Measurements from ENCODE around the gene ARHGAP4.

Gene ARHGAP4

DNA sequence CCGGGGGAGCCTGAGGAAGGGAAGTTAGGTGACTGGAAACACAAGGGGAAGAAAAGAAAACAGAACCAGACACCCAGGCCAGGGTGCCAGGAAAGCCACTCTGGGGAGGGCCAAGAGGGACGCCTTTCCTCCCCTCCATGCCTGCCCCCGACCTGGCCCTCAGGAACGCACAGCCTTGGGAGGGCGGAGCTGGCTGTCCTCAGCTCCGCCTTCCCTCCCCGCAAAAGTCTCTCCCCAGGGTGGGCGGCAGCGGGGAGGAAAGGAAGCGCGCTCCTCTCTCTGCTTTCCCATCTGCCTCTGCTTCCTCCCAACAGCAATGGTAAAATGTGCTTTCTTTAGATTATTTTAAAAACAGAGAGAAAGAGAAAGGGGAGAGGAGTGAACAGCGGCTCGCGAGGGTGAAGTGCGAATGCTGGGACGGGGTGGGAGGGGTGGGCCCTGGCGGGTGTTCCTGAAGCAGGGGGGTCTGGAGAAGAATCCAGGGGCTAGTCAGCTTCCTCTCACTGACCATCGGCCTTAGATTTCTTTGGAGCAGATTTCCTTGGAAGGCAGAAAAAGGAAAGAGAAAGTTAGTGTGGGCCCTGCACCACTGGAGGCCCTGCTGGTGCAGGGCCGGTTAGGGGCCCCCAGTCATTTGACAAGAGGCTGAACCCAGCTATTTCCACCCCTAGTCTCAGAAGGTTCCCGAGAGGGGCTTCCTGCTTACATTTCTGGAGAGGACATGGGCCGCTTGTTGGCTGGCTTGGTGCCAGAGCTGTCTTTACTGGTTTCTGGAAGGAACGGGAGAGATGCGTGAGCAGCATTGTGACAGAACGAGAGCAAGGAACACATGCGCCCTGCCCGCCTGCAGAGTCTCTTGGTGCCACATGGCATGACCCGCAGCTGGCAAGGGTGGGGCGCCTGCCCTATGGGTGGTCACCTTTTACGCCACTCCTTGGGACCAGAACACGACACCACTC is 23.1 kb upstream of the ARHGAP4 start:
- no peak for DNase-seq

DNA sequence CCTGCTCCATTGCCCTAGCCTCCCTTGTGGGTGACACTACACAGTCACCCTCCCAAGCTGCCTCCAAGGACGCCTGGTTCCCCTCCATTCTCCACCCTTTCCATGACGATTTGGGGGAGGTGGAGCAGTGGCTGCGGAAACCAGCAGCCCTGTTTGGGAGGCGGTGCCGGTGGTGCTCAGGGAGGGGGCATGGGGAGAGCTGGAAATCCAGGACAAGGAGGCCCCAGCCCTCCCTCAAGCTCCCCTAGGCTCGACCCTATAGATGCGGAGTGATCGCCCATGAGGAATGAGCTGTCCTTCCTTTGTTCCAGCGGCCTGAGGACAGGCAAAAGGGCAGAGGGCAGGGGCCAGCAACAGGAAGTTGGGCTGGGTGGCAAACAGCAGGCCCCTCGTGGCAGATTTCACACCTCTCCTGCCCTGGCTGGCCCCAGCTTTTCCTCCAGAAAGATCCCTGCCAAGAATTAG is 22.0 kb upstream of the ARHGAP4 start:
- no peak for DNase-seq
- in situ Hi-C loops (cut with HindIII; ENCODE audit: low pct_ligation_motif_present, low pct_unique_long_range_greater_than_20kb, low sequenced_read_pairs), result no loop called here

More for the DNA sequence above, 23.1 kb upstream of the ARHGAP4 start:
- in situ Hi-C loops (cut with HindIII; ENCODE audit: low pct_ligation_motif_present, low pct_unique_long_range_greater_than_20kb, low sequenced_read_pairs), result no loop called here

DNA sequence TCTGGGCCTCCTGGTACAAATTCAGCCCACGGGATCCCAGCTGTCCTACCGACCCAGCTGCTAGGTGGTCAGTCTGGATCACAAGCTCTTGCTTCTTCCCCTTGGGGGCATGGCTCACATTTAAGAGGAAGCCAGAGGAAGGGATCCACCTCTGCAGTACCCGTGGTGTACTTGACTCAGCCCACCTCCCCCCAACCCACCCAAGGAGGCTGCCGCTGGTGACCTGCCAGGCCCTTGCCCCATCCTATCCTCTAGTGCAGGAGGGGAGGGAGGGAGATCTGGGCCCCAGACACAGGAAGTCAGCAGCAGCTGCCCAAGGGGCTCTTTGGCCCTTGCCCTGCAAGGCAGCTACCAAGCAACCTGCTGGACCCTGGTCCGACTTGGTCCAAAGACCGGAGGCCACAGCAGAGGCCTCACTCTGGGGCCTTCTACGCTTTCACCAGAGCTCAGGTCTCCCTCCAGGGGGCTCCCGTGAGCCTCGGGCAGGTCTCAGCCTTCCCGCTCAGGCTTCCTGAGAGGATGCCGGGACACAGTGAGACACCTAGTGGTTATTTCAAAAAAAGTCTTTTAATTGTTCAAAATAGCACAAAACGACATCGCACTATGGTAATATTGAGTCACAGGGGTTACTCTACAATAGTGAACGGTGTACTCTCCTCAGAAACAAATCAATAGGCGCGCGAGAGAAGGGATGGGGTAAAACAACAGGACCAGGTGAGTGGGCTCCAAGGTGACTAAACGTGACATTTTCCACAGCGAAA is 21.1 kb upstream of the ARHGAP4 start:
- DNase-seq, result peak; percentile 73
- in situ Hi-C loops (cut with HindIII; ENCODE audit: low pct_ligation_motif_present, low pct_unique_long_range_greater_than_20kb, low sequenced_read_pairs), result no loop called here

DNA sequence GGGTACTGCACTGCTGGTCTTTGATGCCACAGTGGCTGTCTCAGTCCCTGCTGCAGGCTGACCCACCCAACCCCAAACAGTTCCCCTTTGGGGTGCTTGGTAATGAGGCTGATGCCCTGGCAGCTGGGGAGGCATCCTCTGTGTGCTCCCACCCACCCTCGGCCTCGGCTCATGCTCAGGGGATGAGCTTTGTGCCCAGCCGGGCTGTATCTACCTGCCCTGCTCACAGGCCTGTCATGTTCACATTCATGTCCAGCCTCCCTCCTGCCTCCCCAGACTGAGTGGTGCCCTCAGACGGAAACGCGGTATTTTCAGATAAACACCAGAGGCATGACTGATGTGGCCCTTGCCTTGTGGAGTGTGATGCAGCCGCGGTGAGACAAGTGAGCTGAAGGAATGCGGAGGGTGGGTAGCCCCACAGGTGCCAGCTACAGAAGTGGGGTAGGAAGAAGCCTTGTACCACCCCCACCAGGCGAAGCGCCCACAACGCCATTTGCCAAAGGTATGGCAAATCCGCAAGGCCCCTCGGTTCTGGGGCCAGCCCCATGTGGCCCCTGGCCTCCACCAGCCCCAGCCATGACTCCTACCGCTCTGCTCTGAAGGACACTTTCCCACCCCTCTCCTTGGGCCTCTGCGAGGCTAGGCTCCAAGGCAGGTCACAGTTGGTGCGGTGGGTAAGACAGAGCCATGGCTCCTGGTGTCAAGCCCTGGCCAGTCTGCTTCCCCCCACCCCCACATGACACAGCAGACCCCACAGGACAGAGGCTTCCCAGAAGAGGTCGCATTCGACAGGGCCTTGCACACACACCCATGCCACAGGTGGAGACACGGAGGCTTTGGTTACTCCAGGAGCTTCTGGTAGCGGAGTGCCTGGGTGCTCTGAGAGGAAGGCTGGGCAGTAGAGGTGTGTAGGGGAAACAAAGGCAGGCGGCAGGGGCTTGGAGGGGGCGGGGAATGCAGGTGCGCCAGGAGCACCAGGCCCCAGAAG is 20.2 kb upstream of the ARHGAP4 start:
- in situ Hi-C loops (cut with HindIII; ENCODE audit: low pct_ligation_motif_present, low pct_unique_long_range_greater_than_20kb, low sequenced_read_pairs), result no loop called here
- no peak for DNase-seq

DNA sequence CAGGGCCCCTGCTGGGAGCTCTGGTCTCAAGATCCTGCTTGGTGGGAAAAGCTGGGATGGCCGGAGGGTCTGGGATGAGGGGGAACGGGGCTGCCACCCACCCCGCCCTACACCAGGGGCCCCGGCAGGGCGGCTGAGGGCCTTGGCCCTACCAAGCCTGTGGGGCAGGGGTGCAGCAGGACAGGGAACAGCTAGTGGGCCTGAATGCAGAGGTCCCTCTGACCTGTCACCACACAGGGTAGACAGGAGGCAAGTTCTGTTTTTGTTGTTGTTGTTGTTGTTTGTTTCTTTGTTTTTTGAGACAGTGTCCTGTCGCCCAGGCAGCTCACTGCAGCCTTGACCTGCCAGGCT is 18.7 kb upstream of the ARHGAP4 start:
- in situ Hi-C loops (cut with HindIII; ENCODE audit: low pct_ligation_motif_present, low pct_unique_long_range_greater_than_20kb, low sequenced_read_pairs), result no loop called here
- DNase-seq, result no peak

DNA sequence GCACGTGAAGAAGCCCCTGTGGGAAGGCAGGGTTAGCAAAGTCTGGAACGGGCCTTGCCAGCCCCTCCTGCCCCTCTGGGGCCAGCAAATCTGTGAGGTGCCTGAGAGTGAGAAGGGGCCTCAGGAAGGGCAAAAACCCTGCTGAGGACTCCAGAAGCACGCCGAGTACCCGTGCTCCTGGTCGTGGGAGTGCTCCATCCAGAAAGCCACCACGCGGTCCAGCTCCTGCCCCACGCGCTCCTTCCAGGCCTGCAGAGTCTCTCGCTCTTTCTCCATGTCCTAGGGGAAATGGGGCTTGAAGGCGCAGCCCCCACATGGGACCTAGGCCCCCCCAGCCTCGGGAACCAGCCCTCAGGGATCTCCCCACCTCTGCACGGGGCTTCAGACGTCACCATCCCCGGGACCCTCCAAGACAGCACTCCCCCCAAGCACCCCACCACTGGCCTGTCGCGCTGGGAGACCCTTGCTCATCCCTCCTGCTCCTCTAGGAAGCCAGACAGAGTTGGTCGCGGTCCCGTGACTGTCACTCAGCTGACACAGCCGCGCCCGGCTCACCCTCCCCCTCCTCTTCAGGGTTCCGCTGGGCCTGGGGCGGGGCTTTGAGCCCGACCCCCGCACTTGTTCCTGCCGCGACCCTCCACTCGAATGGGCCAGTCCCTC is 18.2 kb upstream of the ARHGAP4 start, which contains the start of gene RENBP:
TSS of gene RENBP (minus strand) at position 504 of the 660 bp plus-strand sequence. CDS start at position 471, 33 bp downstream.
- no peak for DNase-seq
- in situ Hi-C loops (cut with HindIII; ENCODE audit: low pct_ligation_motif_present, low pct_unique_long_range_greater_than_20kb, low sequenced_read_pairs), result no loop called here

DNA sequence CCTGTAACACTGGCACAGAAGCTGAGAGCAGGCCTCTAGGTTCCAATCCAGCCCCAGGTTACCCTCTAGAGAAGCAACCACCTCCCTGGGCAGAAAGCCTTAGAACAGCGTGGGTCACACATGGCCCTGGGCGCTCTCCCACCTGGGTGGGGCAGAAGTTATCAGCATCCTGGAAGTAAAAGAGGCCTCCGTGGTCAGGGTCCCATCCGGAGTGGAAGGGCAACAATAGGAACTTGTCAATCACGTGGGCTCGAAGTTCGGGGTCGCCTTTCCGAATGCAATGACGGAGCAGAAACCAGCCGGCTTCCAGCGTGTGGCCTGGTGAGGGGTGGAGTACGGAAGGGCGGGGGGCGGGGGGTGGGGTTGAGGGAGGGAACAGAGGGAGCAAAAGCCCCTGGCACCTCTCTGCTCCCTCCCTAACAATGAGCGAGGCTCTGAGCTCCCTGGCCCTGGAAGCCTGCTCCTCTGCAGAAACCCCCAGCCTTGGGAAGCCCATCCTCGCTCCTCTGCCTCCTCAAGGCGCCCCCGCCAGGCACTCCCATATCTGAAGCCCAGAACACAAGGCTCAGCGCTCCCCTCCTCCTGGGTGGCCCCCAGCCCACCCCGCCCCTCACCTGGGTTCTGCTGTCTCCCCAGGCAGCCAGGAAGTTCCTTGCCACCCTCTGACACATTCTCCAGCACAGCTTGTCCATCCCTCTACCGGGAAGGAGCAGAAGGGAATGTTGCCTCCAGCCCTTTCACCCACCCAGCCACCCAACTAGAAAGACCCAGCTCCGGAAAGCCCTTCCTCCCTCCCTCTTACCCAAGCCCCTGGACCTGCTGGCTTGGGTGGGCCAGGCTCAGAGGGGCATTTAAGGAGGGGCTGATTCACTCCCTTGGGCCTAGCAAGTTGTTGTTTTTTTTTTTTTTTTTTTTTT is 15.5 kb upstream of the ARHGAP4 start:
- in situ Hi-C loops (cut with HindIII; ENCODE audit: low pct_ligation_motif_present, low pct_unique_long_range_greater_than_20kb, low sequenced_read_pairs), result no loop called here
- DNase-seq, result no peak

DNA sequence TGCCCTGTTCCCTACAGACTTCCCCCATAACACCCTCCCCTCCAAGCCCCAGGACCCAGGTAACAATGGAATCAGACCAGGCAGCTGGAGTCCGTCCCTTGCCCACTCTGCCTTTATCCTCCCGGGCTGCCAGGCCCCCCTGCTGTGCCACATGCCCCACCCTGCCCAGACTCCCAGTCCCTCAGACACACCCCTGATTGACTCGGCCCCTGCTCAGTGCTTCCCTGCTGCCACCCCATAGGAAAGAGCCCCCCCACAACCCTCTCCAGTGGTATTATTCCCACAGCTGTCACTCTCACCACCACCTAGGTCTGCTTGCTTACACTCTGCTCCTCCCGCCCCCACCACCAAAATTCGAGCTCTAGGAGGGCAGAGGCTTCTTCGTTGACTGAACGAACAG is 13.5 kb upstream of the ARHGAP4 start:
- DNase-seq, result no peak
- in situ Hi-C loops (cut with HindIII; ENCODE audit: low pct_ligation_motif_present, low pct_unique_long_range_greater_than_20kb, low sequenced_read_pairs), result no loop called here

DNA sequence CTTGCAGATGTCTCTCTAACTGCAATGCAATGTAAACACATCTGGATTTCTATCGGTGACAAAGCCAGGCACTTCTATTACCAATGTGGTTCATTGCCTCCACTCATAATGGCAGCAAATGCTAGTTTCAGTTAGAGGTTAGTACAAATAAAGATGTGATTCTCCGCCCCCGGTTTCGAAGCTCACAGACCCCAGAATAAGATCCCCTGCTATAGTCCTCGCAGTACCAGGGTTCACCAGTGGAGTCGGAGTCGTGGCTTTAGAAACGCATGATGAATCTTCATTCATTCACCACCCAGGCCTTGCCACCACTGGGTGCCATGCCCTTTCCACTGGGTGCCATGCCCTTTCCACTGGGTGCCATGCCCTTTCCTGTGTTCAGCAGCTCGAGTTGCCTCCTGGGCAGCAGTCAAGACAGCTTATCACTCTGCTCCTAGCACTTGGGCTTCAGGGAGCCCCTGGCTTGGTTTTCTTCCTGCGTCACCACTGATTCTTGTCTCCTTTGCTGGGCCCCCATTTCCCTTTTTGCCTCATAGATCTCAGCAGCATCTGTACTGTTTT is 12.2 kb upstream of the ARHGAP4 start:
- in situ Hi-C loops (cut with HindIII; ENCODE audit: low pct_ligation_motif_present, low pct_unique_long_range_greater_than_20kb, low sequenced_read_pairs), result no loop called here
- DNase-seq, result no peak

DNA sequence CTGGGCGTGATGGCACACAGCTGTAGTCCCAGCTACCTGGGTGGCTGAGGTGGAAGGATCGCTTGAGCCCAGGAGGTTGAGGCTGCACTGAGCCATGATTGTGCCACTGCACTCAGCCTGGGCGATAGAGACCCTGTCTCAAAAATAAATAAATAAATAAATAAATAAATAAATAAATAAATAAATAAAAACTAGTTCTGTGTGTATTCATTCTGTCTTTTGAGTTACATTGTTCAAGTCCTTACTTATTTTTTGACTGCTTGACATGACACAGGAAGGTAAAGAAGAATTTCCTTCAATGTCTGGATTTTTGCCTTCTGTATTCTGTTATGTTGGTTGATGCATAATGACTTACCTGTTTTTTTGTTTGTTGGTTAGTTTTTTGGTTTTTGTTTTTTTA is 11.0 kb upstream of the ARHGAP4 start:
- no peak for DNase-seq
- in situ Hi-C loops (cut with HindIII; ENCODE audit: low pct_ligation_motif_present, low pct_unique_long_range_greater_than_20kb, low sequenced_read_pairs), result no loop called here

DNA sequence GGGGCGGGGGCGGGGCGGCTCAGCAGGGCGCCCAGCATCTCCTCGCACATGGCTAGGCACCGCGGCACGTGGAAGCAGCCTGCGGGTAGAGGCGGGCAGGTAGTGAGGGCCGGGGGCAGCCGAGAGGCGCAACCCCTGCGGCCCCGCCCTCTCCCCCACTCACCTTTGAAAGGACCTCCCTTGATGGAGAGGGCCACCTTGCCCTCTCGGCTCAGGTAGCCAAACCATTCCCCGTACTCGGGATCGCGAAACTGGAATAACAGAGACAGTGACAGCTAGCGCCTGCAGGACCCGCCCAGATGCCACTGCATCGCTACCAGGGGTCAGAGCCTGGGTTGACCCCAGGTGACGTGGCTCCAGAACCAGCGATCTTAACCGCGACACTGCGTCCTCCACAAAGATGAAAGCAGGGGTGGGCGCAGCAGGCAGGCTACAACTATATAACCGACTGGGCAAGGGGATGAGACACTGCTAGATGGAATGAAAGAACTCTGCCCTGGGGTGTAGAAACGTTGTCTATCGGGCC is 9.3 kb upstream of the ARHGAP4 start:
- no peak for DNase-seq
- in situ Hi-C loops (cut with HindIII; ENCODE audit: low pct_ligation_motif_present, low pct_unique_long_range_greater_than_20kb, low sequenced_read_pairs), result no loop called here

DNA sequence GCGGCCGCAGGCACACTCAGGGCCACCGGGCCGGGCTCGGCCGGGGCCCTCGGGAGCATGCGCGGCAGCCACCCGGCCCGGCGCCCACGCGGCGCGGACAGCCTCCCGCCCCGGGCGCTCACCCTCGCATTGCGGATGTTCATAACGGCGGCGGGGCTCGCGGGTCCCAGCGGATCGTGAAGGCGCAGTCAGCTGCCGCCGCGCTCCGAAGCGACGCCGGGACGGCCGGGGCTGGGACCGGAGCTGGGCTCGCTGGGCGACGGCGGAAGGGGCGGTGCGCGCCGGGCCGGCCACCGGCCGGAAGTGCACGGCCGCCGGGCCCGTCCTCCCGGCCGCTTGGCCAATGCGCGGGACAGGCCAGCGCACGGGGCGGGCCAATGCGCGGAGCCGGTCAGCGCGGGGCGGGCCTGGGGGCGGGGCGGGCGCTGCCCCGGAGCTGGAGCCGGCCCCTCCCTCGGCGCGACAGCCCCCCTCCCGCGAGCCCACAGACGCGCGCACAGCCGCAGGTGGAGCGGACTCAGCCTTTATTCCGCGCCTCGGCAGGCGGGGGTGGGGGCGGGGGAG is 8.8 kb upstream of the ARHGAP4 start, which contains the start of gene NAA10:
TSS of gene NAA10 (minus strand) at position 276 of the 564 bp plus-strand sequence. CDS start at position 143, 133 bp downstream.
- in situ Hi-C loops (cut with HindIII; ENCODE audit: low pct_ligation_motif_present, low pct_unique_long_range_greater_than_20kb, low sequenced_read_pairs), result no loop called here
- peak; percentile 69 for DNase-seq

DNA sequence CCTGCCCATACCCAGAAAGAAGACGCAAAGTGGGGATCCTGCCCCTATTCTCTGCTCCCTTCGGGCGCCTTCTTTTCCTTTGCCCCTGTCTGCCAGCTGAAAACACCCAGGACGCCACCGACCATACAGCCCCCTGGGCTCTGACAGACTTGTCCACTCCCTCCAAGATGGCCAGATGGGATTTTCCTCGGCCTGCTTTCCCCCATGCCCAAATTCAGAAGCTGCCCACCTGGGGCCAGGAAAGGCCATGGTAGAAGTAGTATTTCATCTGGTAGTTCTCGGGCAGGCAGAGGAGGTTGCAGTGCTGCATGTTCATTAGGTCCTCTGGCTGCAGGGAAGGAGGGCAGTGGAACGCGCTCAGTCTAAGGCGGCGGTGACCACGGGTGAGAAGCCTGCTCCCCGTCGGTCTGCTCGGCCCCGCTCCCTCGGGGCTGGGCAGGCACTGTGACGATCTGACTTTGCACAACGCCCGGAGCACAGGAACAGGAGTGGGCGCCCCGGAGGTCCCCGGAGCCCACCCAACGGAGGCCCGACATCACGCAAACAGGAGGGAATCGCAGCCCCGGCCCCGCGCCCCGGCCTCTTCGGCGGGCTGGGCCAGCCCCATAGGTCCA is 8.2 kb upstream of the ARHGAP4 start:
- in situ Hi-C loops (cut with HindIII; ENCODE audit: low pct_ligation_motif_present, low pct_unique_long_range_greater_than_20kb, low sequenced_read_pairs), result no loop called here
- DNase-seq, result no peak

DNA sequence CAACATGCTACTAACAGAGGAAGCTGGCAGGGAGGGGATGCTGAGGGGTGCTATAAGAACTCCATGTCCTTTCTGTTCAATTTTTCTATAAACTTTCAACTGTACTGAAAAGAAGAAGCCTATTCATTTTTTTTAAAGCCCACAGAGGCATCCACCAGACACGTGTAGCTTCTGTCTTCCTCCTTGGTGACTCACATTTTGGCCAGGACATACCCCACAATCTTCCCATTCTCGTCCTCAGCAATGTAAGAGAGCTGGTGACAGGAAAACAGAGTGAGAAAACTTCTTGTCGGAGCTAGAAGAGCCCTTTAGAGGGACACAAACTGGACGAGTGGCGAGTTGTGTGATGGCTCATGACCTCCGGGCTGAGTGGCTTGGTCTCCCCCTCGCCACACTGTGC is 7.7 kb upstream of the ARHGAP4 start:
- peak; percentile 4 for DNase-seq
- in situ Hi-C loops (cut with HindIII; ENCODE audit: low pct_ligation_motif_present, low pct_unique_long_range_greater_than_20kb, low sequenced_read_pairs), result no loop called here

DNA sequence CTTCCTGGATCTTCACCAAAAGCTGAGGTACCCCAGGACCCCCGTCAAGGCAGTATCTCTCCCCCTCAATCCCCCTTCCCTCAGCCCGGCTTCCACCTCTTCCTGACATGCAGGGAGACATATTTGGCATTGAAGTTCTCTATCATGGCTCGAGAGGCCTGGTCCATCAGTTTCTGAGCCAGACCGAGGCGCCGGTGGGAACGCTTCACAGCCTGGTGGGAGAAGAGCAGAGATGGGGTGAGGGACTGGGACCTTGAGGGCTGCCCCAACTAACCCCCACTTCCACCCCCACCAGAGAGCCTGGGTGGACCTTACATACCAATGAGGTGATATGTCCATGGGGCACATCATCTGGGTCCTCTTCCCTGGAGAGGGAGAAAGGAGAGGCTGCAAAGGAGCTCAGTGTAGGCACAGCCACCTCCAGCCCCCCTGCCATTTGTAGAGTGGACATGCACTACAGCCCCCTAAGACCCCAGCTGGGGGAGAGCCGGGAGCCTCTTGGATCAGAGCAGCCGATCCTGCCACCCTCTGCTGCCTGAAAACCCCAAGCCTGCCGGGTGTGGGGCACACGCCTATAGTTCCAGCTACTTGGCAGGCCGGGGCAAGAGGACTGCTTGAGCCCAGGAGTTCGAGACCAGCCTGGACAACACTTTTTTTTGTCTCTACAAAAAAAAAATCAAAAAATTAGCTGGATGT is 6.3 kb upstream of the ARHGAP4 start:
- in situ Hi-C loops (cut with HindIII; ENCODE audit: low pct_ligation_motif_present, low pct_unique_long_range_greater_than_20kb, low sequenced_read_pairs), result no loop called here
- no peak for DNase-seq
